ENCODE measurements around the gene DENND10.

DNA sequence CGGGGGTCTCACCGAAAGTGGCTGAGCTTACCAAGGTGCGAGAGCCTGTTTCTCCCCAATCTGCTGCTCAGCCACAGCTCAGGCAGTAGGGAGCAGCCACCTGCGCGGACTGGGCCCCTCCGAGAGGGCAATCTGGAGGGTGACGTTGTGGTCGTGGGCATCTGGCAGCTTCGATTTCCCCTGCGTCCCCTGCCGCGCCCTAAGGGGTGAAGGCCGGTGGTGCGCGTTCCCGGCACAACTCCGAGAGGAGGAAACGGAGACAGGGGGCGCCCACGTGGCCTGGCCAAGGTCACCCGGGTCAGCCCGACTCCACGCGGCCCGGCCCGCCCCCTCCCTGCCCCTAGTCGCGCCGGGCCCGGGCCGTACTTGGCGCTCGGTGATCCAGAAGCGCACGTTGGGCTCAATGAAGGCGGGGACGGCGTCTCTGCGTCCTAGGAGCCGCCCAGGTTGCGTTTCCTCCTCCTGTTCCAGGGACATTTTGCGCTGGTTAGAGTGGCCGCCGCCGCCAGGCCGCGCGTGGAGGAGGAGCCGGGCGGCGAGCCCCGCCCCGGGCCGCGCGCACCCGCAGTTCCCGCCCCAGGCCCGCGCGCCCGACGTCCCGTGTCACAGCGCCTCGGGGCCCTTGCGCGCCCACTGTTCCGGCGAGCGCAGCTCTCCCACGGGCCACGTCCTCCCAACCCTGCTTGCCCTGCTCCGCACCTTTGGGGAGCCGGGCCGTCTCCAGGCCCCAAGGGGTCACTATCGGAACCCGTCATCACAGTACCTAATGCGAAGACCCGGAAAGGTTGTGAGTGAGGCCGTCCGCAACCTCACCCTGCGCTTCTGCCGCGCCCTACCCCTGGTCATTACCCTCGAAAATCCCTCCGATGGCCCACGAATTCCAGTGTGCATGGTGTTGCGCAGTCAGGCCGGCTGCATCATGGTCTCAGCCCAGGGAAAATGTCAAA lies 61.5 kb downstream of the DENND10 start, which contains the start of gene SFXN4:
- TF ChIP-seq, protein P1, sequence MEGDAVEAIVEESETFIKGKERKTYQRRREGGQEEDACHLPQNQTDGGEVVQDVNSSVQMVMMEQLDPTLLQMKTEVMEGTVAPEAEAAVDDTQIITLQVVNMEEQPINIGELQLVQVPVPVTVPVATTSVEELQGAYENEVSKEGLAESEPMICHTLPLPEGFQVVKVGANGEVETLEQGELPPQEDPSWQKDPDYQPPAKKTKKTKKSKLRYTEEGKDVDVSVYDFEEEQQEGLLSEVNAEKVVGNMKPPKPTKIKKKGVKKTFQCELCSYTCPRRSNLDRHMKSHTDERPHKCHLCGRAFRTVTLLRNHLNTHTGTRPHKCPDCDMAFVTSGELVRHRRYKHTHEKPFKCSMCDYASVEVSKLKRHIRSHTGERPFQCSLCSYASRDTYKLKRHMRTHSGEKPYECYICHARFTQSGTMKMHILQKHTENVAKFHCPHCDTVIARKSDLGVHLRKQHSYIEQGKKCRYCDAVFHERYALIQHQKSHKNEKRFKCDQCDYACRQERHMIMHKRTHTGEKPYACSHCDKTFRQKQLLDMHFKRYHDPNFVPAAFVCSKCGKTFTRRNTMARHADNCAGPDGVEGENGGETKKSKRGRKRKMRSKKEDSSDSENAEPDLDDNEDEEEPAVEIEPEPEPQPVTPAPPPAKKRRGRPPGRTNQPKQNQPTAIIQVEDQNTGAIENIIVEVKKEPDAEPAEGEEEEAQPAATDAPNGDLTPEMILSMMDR (conservative IDR thresholded peaks at IDR 0.05) = no peak
- peak; percentile 83 for TF ChIP-seq ZFX (IDR thresholded peaks at IDR 0.05)

All from C4-2B (cell line).